Measurements from ENCODE around the gene CD58. TPM values are rescaled to one million over a fixed set of nuclear protein-coding genes. Genes with fewer than 3 reads are reported as not detected.
A peak's percentile ranks its signal among the peaks of the same experiment; 100 is the strongest.

CD58 gene
- total RNA-seq, 1 donor from 2014 or later = 160 TPM

DNA sequence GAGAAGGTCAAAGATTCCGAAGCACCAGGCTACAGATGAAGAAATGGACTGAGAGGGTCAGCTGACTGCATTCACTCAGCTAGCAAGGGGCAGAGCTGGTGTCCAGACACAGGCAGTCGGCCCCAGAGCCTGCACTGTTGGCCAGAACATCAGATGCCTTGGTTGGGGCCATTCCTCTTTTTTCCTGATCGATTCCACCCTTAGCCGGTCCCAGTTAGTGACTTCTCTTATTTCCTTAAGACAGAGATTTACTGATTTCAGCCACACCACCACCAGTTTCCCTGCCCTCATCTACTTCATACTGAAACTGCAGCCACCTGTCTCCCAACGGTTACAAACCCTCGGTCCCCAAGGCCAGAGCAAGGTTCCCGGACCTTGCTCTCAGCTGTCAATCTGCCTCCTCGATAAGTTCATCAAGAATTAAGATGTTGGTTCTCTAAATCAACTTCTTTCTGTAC is 11.5 kb downstream of the CD58 start:
- TF ChIP-seq, protein P1, sequence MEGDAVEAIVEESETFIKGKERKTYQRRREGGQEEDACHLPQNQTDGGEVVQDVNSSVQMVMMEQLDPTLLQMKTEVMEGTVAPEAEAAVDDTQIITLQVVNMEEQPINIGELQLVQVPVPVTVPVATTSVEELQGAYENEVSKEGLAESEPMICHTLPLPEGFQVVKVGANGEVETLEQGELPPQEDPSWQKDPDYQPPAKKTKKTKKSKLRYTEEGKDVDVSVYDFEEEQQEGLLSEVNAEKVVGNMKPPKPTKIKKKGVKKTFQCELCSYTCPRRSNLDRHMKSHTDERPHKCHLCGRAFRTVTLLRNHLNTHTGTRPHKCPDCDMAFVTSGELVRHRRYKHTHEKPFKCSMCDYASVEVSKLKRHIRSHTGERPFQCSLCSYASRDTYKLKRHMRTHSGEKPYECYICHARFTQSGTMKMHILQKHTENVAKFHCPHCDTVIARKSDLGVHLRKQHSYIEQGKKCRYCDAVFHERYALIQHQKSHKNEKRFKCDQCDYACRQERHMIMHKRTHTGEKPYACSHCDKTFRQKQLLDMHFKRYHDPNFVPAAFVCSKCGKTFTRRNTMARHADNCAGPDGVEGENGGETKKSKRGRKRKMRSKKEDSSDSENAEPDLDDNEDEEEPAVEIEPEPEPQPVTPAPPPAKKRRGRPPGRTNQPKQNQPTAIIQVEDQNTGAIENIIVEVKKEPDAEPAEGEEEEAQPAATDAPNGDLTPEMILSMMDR (IDR thresholded peaks at IDR 0.05) = no peak
- DNase-seq (no peak), ATAC-seq (ENCODE audit: low read depth) (no peak)
- H3K9me3 Mint-ChIP-seq = peaks cover 11% of the 10 kb centered on the region
- peak overlapping the region; percentile 73 for H3K4me3 Mint-ChIP-seq
- CTCF ChIA-PET = interaction anchor here (1.2 to 1.9 kb wide), 4 partner anchors 10 to 74 kb away, joined by 3 to 5 read pairs (median 4); partner anchors contain the start of gene CD58
- intact Hi-C loops (cut with micrococcal nuclease) = loop anchor here (5.0 to 10.0 kb wide), 3 partner anchors 182 to 1103 kb away; partner anchors contain the start of gene TENT5C
- H3K4me1 Mint-ChIP-seq = peaks cover 92% of the 10 kb centered on the region
- POLR2A ChIA-PET = interaction anchor here (0.7 to 7.2 kb wide), 7 partner anchors 11 to 523 kb away, joined by 3 to 257 read pairs (median 42); partner anchors contain the start of gene CD58
- peaks cover 69% of the 10 kb centered on the region for H3K36me3 Mint-ChIP-seq (ENCODE audit: low read depth)
- H3K27me3 Mint-ChIP-seq = no peaks in the 10 kb centered on the region
- peak overlapping the region; percentile 99 for H3K27ac Mint-ChIP-seq

DNA sequence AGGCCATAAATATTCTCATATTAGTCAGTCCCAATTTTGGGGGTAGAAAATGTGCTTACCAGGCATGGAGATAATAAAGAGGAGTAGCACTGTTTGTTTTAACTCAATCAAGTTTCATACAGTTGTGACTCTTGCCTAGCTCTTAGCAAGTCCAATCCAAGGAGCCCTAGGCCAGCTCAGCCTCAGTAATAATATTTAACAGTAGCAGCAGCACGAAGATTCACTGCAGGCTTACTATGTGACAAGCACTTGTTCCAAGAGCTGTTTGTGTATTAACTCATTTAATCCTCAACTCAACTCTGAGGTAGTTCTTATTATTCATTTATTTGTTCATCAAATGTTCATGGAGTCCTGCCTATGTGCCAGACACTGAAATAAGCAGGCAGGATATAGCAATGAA is 12.3 kb downstream of the CD58 start:
- peak overlapping the region; percentile 99 for H3K27ac Mint-ChIP-seq
- peaks cover 64% of the 10 kb centered on the region for H3K36me3 Mint-ChIP-seq (ENCODE audit: low read depth)
- intact Hi-C loops (cut with micrococcal nuclease) = loop anchor here (1.0 to 10.0 kb wide), 7 partner anchors 12 to 1104 kb away; partner anchors contain the start of gene TENT5C
- no peaks in the 10 kb centered on the region for H3K27me3 Mint-ChIP-seq
- ChIA-PET CTCF (interaction anchor here (1.5 to 3.4 kb wide), 3 partner anchors 10 to 16 kb away, joined by 4 to 10 read pairs (median 5); partner anchors contain the start of gene CD58), POLR2A (interaction anchor here (1.6 to 7.2 kb wide), 6 partner anchors 12 to 183 kb away, joined by 5 to 257 read pairs (median 50); partner anchors contain the start of gene CD58)
- H3K4me1 Mint-ChIP-seq = peaks cover 88% of the 10 kb centered on the region
- peaks cover 6% of the 10 kb centered on the region for H3K9me3 Mint-ChIP-seq
- TF ChIP-seq, protein P1 (IDR thresholded peaks at IDR 0.05) = no peak
- DNase-seq = no peak
- no peak for ATAC-seq (ENCODE audit: low read depth)
- peak overlapping the region; percentile 79 for H3K4me3 Mint-ChIP-seq

DNA sequence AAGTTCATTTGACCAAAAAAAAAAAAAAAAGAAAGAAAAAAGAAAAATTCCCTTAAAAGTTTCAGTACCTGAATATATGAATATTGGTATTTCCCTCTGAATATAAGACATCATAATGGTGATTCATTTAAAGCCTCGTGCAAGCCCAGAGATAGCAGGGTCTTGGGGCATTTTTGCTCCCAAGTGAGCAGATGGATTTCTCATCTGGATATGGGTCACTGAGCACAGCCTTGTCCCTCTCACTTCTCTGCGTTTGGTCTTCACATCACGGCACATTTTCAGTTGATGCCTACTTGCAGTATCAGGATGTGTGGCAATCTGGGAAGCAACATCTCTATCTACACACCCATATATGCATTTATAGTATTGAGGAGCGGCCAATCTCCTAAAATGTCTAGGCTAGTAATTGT is 12.7 kb downstream of the CD58 start:
- H3K4me3 Mint-ChIP-seq = peak overlapping the region; percentile 79
- H3K9me3 Mint-ChIP-seq = peaks cover 6% of the 10 kb centered on the region
- H3K27ac Mint-ChIP-seq = peak overlapping the region; percentile 99
- intact Hi-C loops (cut with micrococcal nuclease) = loop anchor here (1.0 to 10.0 kb wide), 7 partner anchors 12 to 1104 kb away; partner anchors contain the start of gene TENT5C
- TF ChIP-seq, protein P1 (IDR thresholded peaks at IDR 0.05) = no peak
- DNase-seq (no peak), ATAC-seq (ENCODE audit: low read depth) (peak; percentile 72)
- ChIA-PET POLR2A (interaction anchor here (0.7 to 7.2 kb wide), 9 partner anchors 12 to 504 kb away, joined by 3 to 257 read pairs (median 21); partner anchors contain the start of genes ATP1A1 and CD58), CTCF (interaction anchor here (1.5 to 3.4 kb wide), 3 partner anchors 11 to 16 kb away, joined by 4 to 10 read pairs (median 5); partner anchors contain the start of gene CD58)
- H3K27me3 Mint-ChIP-seq = no peaks in the 10 kb centered on the region
- peaks cover 64% of the 10 kb centered on the region for H3K36me3 Mint-ChIP-seq (ENCODE audit: low read depth)
- peaks cover 88% of the 10 kb centered on the region for H3K4me1 Mint-ChIP-seq

DNA sequence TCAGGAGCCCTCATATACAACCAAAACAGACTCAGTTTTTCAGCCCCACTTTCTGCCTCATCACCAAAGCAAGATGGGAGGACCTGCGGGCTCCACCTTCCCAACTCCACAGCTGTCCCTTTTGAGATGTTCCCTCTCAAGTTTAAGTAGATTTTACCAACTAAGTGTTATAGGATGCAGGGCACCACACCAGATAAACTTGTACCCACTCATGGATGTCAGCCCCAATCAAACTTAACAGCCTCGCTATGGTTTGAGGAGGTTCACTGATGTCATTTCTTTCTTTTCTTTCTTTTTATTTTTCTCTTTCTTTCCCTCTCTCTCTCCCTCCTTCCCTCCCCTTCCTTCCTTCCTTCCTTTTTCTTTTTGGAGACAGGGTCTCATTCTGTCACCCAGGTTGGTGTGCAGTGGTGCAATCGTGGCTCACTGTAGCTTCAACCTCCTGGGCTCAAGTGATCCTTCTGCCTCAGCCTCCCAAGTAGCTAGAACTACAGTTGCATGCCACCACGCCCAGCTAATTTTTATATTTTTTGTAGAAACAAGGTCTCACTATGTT is 13.4 kb downstream of the CD58 start:
- CTCF ChIA-PET = interaction anchor here (0.6 to 3.4 kb wide), 11 partner anchors 11 to 418 kb away, joined by 3 to 10 read pairs (median 6); partner anchors contain the start of gene CD58
- peaks cover 1% of the 10 kb centered on the region for H3K9me3 Mint-ChIP-seq
- TF ChIP-seq, protein P1 (IDR thresholded peaks at IDR 0.05) = no peak
- DNase-seq (no peak), ATAC-seq (ENCODE audit: low read depth) (no peak)
- H3K27me3 Mint-ChIP-seq = no peaks in the 10 kb centered on the region
- H3K27ac Mint-ChIP-seq = peak overlapping the region; percentile 99
- peaks cover 58% of the 10 kb centered on the region for H3K36me3 Mint-ChIP-seq (ENCODE audit: low read depth)
- H3K4me3 Mint-ChIP-seq = peak overlapping the region; percentile 79
- peaks cover 88% of the 10 kb centered on the region for H3K4me1 Mint-ChIP-seq
- intact Hi-C loops (cut with micrococcal nuclease) = loop anchor here (5.0 to 10.0 kb wide), 3 partner anchors 180 to 1105 kb away; partner anchors contain the start of gene TENT5C
- POLR2A ChIA-PET = interaction anchor here (0.7 to 7.2 kb wide), 18 partner anchors 11 to 1101 kb away, joined by 3 to 257 read pairs (median 4); partner anchors contain the start of genes ATP1A1, CD58, MAN1A2 and TTF2

All from activated B cell treated with CpG ODN at 0.5 μM for 24 hours (primary cell).